Gastroesophageal sphincter (tissue), 4 donors: Measurements from ENCODE around the gene MCUR1. TPM values are rescaled to one million over a fixed set of nuclear protein-coding genes. Genes with fewer than 3 reads are reported as not detected.
"Not testable (repeated sequence)": the region's sequence is repeated elsewhere in the genome, so short reads cannot be mapped to it uniquely, and the experiment has no call there.

ENCODE experiments used
- ATAC-seq: fragments of 150-250 bp; one replicate; pipeline ENCODE4 v1.9.1; 2016; ENCODE audit warnings: mild to moderate bottlenecking, moderate library complexity
- H3K27ac ChIP-seq, 4 donors: fragments of 200-600 bp; sonication (generic) in 3 of 4; 1 replicate in 3 of 4; 2 replicates in 1 of 4; pipeline ENCODE4 v1.5.1; 2016 to 2019
- H3K27me3 ChIP-seq: fragments of 200-600 bp; sonication (generic); one replicate; pipeline ENCODE4 v1.5.1; 2019
- H3K36me3 ChIP-seq, 2 donors: fragments of 200-600 bp; sonication (generic); one replicate each; pipeline ENCODE4 v1.5.1; 2019; ENCODE audit warnings: control low read depth in 1 of 2
- H3K4me1 ChIP-seq, 3 donors: fragments of 200-600 bp; sonication (generic); 1 replicate in 2 of 3; 2 replicates in 1 of 3; pipeline ENCODE4 v1.5.1; 2016 to 2019; ENCODE audit warnings: control low read depth in 2 of 3
- H3K4me3 ChIP-seq, 2 donors: fragments of 200-600 bp; sonication (generic); one replicate each; pipeline ENCODE4 v1.5.1; 2019; ENCODE audit warnings: mild to moderate bottlenecking in 1 of 2, moderate library complexity in 1 of 2
- H3K9me3 ChIP-seq, 3 donors: fragments of 200-600 bp; sonication (generic); one replicate each; pipeline ENCODE4 v1.5.1; 2017 to 2019; ENCODE audit warnings: control low read depth in 2 of 3
- EP300 ChIP-seq: sonication (generic); formaldehyde crosslinking; IDR thresholded peaks from one replicate; pipeline ENCODE4 v1.6.1; 2017; ENCODE audit warnings: antibody characterized with exemption, mild to moderate bottlenecking
- POLR2A ChIP-seq, 2 donors: fragments of 450-650 bp; IDR thresholded peaks; one replicate each; pipeline ENCODE4 v1.6.1; 2017; ENCODE audit warnings: antibody characterized with exemption in 2 of 2, mild to moderate bottlenecking in 2 of 2, moderate library complexity in 1 of 2
- POLR2AphosphoS5 ChIP-seq: sonication (generic); formaldehyde crosslinking; IDR thresholded peaks from one replicate; pipeline ENCODE4 v1.6.1; 2017; ENCODE audit warnings: antibody characterized with exemption
- WGBS, 2 donors: methylation state at CpG; one replicate each; pipeline ENCODE4 v1.1.5; 2018; ENCODE audit warnings: low coverage in 1 of 2; 5-methylcytosine and 5-hydroxymethylcytosine counted together
- total RNA-seq, 4 donors: library from RNA; depleted of rRNA; stranded (reverse); fragments of >200 nt; gene quantifications; one replicate each; pipeline ENCODE4 v1.1.0, GENCODE V29; 2016
- TF ChIP-seq, protein P1 (sequence below), 4 experiments: fragments of 200-600 bp in 2 of 4; fragments of 450-650 bp in 2 of 4; sonication (generic) in 1 of 4; IDR thresholded peaks; one replicate each; pipeline ENCODE4 v1.5.1; 2017 to 2019; ENCODE audit warnings: antibody characterized with exemption in 4 of 4, mild to moderate bottlenecking in 2 of 4, moderate library complexity in 2 of 4

Gene MCUR1
- total RNA-seq, 4 donors from 2014 or later = 8.5 to 18.6 (median 11.9) TPM

DNA sequence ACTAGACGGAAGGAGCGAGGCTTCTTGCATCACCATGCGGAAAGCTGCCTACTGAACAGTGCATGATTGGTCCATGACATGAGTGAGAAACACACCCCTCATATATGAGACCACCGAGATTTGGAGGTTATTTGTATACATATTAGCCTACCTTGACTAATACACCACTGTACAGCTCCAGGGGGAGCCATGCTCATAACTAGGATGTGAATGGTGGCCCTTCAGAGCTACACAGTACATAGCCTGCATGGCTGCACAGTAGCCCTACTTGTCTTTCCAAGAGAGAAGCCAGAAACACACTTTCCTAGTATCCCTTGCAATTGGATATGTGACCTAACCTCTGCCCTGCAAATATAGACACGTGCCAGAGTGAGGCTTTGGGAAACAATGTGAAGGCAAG lies 21.8 kb upstream of the MCUR1 start:
- Histone ChIP-seq H3K27me3 (no peaks in the 10 kb centered on the region), H3K36me3 (no peaks in the 10 kb centered on the region), H3K9me3 (no peaks in the 10 kb centered on the region), H3K27ac (no peak overlapping the region), H3K4me3 (no peak overlapping the region), H3K4me1 (no peaks in the 10 kb centered on the region)
- TF ChIP-seq EP300 (no peak), POLR2AphosphoS5 (no peak), POLR2A (IDR thresholded peaks at IDR 0.05) (no peak)
- TF ChIP-seq, protein P1, sequence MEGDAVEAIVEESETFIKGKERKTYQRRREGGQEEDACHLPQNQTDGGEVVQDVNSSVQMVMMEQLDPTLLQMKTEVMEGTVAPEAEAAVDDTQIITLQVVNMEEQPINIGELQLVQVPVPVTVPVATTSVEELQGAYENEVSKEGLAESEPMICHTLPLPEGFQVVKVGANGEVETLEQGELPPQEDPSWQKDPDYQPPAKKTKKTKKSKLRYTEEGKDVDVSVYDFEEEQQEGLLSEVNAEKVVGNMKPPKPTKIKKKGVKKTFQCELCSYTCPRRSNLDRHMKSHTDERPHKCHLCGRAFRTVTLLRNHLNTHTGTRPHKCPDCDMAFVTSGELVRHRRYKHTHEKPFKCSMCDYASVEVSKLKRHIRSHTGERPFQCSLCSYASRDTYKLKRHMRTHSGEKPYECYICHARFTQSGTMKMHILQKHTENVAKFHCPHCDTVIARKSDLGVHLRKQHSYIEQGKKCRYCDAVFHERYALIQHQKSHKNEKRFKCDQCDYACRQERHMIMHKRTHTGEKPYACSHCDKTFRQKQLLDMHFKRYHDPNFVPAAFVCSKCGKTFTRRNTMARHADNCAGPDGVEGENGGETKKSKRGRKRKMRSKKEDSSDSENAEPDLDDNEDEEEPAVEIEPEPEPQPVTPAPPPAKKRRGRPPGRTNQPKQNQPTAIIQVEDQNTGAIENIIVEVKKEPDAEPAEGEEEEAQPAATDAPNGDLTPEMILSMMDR (IDR thresholded peaks at IDR 0.05) = no peak
- ATAC-seq = no peak
- WGBS, 2 donors = 71 to 96% methylated on average over 2 to 3 of the region's 5 CpGs

DNA sequence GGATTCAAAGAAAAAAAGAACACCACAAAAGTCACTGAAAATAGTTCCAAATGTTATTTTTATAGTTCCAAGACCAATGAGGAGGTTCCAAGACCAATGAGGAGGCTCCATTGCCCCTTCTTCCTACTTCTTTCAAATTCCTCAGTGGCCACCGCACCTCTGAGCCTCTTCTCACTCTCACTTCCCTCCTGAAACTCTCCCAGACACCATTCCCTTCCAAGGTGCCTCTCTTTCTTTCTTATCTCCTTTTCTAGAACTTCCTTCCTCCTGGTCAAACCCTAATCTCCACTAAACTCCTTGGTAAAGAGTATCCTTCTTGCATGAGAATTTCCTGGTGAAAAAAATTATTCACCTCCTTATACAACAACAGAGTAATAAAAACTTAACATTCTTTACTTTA lies 20.4 kb upstream of the MCUR1 start:
- H3K27me3 ChIP-seq = no peaks in the 10 kb centered on the region
- no peaks in the 10 kb centered on the region for H3K36me3 ChIP-seq
- no peak for ATAC-seq
- H3K9me3 ChIP-seq = no peaks in the 10 kb centered on the region
- no peak overlapping the region for H3K4me3 ChIP-seq
- H3K27ac ChIP-seq = no peak overlapping the region
- no peak for TF ChIP-seq EP300
- TF ChIP-seq POLR2A (IDR thresholded peaks at IDR 0.05) = no peak
- no peak for TF ChIP-seq POLR2AphosphoS5
- TF ChIP-seq, protein P1 (IDR thresholded peaks at IDR 0.05) = no peak
- H3K4me1 ChIP-seq = no peaks in the 10 kb centered on the region
- WGBS, 2 donors = 50 to 65% methylated on average over 1 of the region's 1 CpG

DNA sequence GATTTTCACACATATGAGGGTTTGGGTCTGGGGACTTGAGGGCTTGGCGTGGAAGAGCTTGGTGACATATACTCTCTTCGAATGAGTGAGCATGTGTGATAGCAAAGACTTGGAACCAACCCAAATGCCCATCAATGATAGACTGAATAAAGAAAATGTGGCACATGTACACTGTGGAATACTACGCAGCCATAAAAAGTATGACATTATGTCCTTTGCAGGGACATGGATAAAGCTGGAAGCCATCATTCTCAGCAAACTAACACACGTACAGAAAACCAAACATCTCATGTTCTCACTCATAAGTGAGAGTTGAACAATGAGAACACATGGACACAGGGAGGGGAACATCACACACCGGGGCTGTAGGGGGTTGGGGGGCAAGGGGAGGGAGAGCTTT lies 19.7 kb upstream of the MCUR1 start:
- H3K9me3 ChIP-seq, ATAC-seq, H3K27ac ChIP-seq, H3K4me3 ChIP-seq, H3K27me3 ChIP-seq, H3K36me3 ChIP-seq, H3K4me1 ChIP-seq: not testable (repeated sequence)
- 71 to 100% methylated on average over 1 to 4 of the region's 5 CpGs for WGBS, 2 donors

DNA sequence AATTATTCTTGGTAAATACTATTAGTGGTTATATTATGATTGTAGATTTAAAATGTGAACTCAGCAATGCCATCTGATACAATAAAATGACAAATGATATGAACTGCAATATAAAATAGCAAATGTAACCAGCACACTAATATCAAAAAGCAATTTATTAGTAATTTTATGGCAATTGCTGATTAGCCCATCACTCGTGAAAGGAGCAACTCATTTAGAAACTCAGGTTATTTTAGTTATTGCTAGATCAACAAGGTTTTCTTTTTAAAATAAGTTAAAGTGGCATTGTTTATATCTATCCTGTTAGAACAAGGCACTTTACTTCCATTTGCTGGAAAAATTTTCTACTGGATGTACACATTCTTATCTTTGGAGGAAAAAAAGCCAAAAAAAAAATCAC lies 18.4 kb upstream of the MCUR1 start:
- 64 to 81% methylated on average over 1 of the region's 1 CpG for WGBS, 2 donors
- TF ChIP-seq POLR2AphosphoS5 (no peak), EP300 (no peak), POLR2A (IDR thresholded peaks at IDR 0.05) (no peak)
- TF ChIP-seq, protein P1 (IDR thresholded peaks at IDR 0.05) = no peak
- no peak for ATAC-seq
- Histone ChIP-seq H3K36me3 (no peaks in the 10 kb centered on the region), H3K27ac (no peak overlapping the region), H3K4me1 (no peaks in the 10 kb centered on the region), H3K27me3 (no peaks in the 10 kb centered on the region), H3K9me3 (no peaks in the 10 kb centered on the region), H3K4me3 (no peak overlapping the region)

DNA sequence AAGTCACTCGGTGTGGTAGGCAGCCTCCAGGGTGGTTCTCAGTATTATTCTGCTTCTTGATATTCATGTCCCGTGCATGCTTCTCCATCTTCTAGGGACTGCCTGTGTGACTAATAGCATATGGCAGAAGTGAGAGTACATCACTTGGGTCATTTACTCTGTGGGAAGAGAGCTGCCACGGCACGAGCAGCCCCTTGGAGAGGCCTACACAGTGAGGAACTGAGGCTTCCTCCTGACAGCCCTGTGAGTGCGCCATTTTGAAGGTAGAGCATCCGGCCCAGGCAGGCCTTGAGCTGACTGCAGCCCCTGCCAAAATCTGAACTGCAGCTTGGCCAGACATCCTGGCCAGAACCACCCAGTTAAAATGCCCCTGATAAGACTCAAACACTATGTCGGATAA lies 17.3 kb upstream of the MCUR1 start:
- Histone ChIP-seq H3K4me1 (no peaks in the 10 kb centered on the region), H3K27me3 (no peaks in the 10 kb centered on the region), H3K36me3 (no peaks in the 10 kb centered on the region), H3K4me3 (no peak overlapping the region), H3K27ac (no peak overlapping the region), H3K9me3 (no peaks in the 10 kb centered on the region)
- TF ChIP-seq POLR2AphosphoS5 (no peak), EP300 (no peak), POLR2A (IDR thresholded peaks at IDR 0.05) (no peak)
- TF ChIP-seq, protein P1 (IDR thresholded peaks at IDR 0.05) = no peak
- WGBS, 2 donors = 77 to 93% methylated on average over 3 to 4 of the region's 7 CpGs
- no peak for ATAC-seq

DNA sequence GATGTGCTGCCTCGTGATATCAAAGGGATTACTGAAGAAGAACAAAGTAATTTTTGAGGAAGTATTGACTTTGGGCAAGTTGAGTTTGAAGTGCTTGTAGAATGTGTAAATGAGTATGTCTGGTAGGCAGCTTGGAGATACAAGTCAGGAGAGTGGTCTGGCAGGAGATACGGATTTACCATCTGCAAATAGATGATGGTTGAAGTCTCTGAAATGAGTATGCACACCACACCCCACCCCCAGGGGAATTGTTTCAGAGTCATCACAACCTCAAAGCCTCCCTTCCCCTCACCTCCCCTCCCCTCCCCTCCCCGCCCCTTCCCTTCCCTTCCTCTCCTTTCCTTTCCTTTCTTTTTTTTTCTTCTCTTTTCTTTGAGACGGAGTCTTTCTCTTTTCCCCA lies 16.4 kb upstream of the MCUR1 start:
- H3K9me3 ChIP-seq = no peaks in the 10 kb centered on the region
- no peak overlapping the region for H3K4me3 ChIP-seq
- H3K4me1 ChIP-seq = no peaks in the 10 kb centered on the region
- TF ChIP-seq, protein P1 (IDR thresholded peaks at IDR 0.05) = no peak
- TF ChIP-seq EP300 = no peak
- TF ChIP-seq POLR2AphosphoS5 = no peak
- TF ChIP-seq POLR2A (IDR thresholded peaks at IDR 0.05) = no peak
- no peaks in the 10 kb centered on the region for H3K36me3 ChIP-seq
- H3K27ac ChIP-seq = no peak overlapping the region
- 69 to 82% methylated on average over 2 to 3 of the region's 4 CpGs for WGBS, 2 donors
- ATAC-seq = no peak
- no peaks in the 10 kb centered on the region for H3K27me3 ChIP-seq

DNA sequence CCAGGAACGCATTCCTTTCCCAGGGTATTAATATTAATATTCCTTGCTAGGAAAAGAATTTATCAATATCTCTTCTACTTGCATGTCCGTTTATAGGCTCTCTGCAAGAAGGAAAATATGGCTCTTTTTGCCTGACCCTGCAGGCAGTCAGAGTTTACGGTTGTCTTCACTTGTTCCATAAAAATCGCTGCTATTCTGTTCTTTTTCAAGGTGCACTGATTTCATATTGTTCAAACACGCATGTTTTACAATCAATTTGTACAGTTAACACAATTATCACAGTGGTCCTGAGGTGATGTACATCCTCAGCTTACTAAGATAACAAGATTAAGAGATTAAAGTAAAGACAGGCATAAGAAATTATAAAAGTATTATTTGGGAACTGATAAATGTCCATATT lies 15.1 kb upstream of the MCUR1 start:
- not testable (repeated sequence) for H3K9me3 ChIP-seq

DNA sequence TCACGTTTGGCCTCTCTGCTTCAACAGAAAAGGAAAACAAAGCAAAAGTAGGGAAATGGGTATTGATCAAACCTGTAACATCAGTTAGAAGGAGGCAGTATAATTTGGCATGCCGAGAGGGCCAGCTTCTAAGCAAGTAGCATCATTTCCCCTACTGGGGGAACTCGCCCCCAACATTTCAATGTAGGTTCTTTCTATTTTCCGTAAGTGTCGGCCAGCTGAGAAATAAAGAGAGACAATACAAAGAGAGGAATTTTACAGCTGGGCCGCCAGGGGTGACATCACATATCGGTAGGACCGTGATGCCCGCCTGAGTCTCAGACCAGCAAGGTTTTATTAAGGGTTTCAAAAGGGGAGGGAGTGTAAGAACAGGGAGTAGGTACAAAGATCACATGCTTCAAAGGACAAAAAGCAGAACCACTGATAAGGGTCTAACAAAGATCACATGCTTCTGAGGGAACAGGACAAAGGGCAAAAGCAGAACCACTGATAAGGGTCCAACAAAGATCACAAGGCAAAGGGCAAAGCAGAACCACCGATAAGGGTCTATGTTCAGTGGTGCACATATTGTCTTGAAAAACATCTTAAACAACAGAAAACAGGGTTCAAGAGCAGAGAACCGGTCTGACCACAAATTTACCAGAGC lies 14.4 kb upstream of the MCUR1 start:
- not testable (repeated sequence) for H3K4me1 ChIP-seq, H3K9me3 ChIP-seq, H3K4me3 ChIP-seq, H3K27me3 ChIP-seq, H3K27ac ChIP-seq, H3K36me3 ChIP-seq, ATAC-seq
- WGBS, 2 donors = 88 to 100% methylated on average over 1 to 10 of the region's 11 CpGs

More for the DNA sequence above, 15.1 kb upstream of the MCUR1 start:
- not testable (repeated sequence) for H3K27me3 ChIP-seq, ATAC-seq, H3K4me1 ChIP-seq, H3K4me3 ChIP-seq, H3K36me3 ChIP-seq, H3K27ac ChIP-seq
- WGBS, 2 donors = 88 to 90% methylated on average over 5 of the region's 5 CpGs
